ENCODE results near the gene HINT2.

Gene HINT2

DNA sequence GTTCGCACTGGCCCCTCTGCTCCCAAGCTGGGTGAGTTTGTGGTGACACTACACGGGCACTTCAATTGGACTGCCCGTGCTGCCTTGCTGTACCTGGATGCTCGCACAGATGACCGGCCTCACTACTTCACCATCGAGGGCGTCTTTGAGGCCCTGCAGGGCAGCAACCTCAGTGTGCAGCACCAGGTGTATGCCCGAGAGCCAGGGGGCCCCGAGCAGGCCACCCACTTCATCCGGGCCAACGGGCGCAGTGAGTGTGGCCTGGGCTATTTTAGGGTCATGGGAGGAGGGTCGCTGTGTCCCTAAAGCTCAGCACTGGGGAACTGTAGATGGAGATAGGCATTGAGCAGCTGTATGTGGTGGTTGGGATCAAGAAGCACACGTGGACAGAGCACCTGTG, 22.0 kb downstream of the HINT2 start:
- Histone ChIP-seq H3K27me3 (ENCODE audit: insufficient read depth, low read length, poor library complexity, severe bottlenecking) (no peaks in the 10 kb centered on the region), H3K9me2 (replicated peaks; ENCODE audit: low read depth, low read length) (no peaks in the 10 kb centered on the region), H3F3A (ENCODE audit: low read depth) (no peaks in the 10 kb centered on the region), H3K36me3 (ENCODE audit: insufficient read depth, low read length) (peaks cover 9% of the 10 kb centered on the region; the same call in 1 of the 2 replicates), H3K9me3 (ENCODE audit: insufficient read depth, low read depth, low read length) (no peaks in the 10 kb centered on the region), H4K20me1 (ENCODE audit: insufficient read depth, low read length, poor library complexity, severe bottlenecking) (no peaks in the 10 kb centered on the region), H2AFZ (ENCODE audit: low read length) (no peak overlapping the region), H3K9ac (ENCODE audit: low read depth, low read length, poor library complexity, severe bottlenecking) (no peak overlapping the region), H3K4me2 (ENCODE audit: low read depth, low read length, poor library complexity, severe bottlenecking) (no peak overlapping the region), H3K4me3 (ENCODE audit: low read length, poor library complexity, severe bottlenecking) (no peak overlapping the region), H3K4me1 (ENCODE audit: insufficient read depth, low read length, poor library complexity, severe bottlenecking) (peaks cover 7% of the 10 kb centered on the region), H3K79me2 (ENCODE audit: insufficient read depth, low read length) (no peaks in the 10 kb centered on the region)
- TF ChIP-seq EZH2phosphoT487 (IDR thresholded peaks at IDR 0.05; ENCODE audit: borderline replicate concordance): no peak
- TF ChIP-seq, protein P1, sequence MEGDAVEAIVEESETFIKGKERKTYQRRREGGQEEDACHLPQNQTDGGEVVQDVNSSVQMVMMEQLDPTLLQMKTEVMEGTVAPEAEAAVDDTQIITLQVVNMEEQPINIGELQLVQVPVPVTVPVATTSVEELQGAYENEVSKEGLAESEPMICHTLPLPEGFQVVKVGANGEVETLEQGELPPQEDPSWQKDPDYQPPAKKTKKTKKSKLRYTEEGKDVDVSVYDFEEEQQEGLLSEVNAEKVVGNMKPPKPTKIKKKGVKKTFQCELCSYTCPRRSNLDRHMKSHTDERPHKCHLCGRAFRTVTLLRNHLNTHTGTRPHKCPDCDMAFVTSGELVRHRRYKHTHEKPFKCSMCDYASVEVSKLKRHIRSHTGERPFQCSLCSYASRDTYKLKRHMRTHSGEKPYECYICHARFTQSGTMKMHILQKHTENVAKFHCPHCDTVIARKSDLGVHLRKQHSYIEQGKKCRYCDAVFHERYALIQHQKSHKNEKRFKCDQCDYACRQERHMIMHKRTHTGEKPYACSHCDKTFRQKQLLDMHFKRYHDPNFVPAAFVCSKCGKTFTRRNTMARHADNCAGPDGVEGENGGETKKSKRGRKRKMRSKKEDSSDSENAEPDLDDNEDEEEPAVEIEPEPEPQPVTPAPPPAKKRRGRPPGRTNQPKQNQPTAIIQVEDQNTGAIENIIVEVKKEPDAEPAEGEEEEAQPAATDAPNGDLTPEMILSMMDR (conservative IDR thresholded peaks at IDR 0.05; ENCODE audit: low read length): no peak

- H3K4me2 ChIP-seq (ENCODE audit: low read depth, low read length, poor library complexity, severe bottlenecking): no peak overlapping the region
- no peaks in the 10 kb centered on the region for H3K9me2 ChIP-seq (replicated peaks; ENCODE audit: low read depth, low read length)
- no peaks in the 10 kb centered on the region for H3F3A ChIP-seq (ENCODE audit: low read depth)
- H3K9ac ChIP-seq (ENCODE audit: low read depth, low read length, poor library complexity, severe bottlenecking): no peak overlapping the region
- H3K79me2 ChIP-seq (ENCODE audit: insufficient read depth, low read length): no peaks in the 10 kb centered on the region
- TF ChIP-seq EZH2phosphoT487 (IDR thresholded peaks at IDR 0.05; ENCODE audit: borderline replicate concordance): no peak
- TF ChIP-seq, protein P1 (conservative IDR thresholded peaks at IDR 0.05; ENCODE audit: low read length): no peak
- no peaks in the 10 kb centered on the region for H4K20me1 ChIP-seq (ENCODE audit: insufficient read depth, low read length, poor library complexity, severe bottlenecking)
- H3K36me3 ChIP-seq (ENCODE audit: insufficient read depth, low read length): peaks cover 9% of the 10 kb centered on the region; the same call in 1 of the 2 replicates
- no peak overlapping the region for H2AFZ ChIP-seq (ENCODE audit: low read length)
- H3K4me3 ChIP-seq (ENCODE audit: low read length, poor library complexity, severe bottlenecking): no peak overlapping the region
- no peaks in the 10 kb centered on the region for H3K27me3 ChIP-seq (ENCODE audit: insufficient read depth, low read length, poor library complexity, severe bottlenecking)
- peaks cover 7% of the 10 kb centered on the region for H3K4me1 ChIP-seq (ENCODE audit: insufficient read depth, low read length, poor library complexity, severe bottlenecking)
- no peaks in the 10 kb centered on the region for H3K9me3 ChIP-seq (ENCODE audit: insufficient read depth, low read depth, low read length)
These were observed 22.6 kb downstream of the HINT2 start for GRCh38 chr9:35792024-35792813.

GRCh38 chr9:35791297-35791921, 23.4 kb downstream of the HINT2 start, which contains the start of gene NPR2:
TSS of gene NPR2 (plus strand) at chr9:35791591. CDS start at chr9:35792409, 818 bp downstream.
- no peaks in the 10 kb centered on the region for H3F3A ChIP-seq (ENCODE audit: low read depth)
- H3K4me3 ChIP-seq (ENCODE audit: low read length, poor library complexity, severe bottlenecking): no peak within 1 kb of the TSS
- H3K4me2 ChIP-seq (ENCODE audit: low read depth, low read length, poor library complexity, severe bottlenecking): no peak within 1 kb of the TSS
- H3K4me1 ChIP-seq (ENCODE audit: insufficient read depth, low read length, poor library complexity, severe bottlenecking): peaks cover 7% of the 10 kb centered on the region
- no peaks in the 10 kb centered on the region for H3K9me2 ChIP-seq (replicated peaks; ENCODE audit: low read depth, low read length)
- TF ChIP-seq, protein P1 (conservative IDR thresholded peaks at IDR 0.05; ENCODE audit: low read length): no peak
- TF ChIP-seq EZH2phosphoT487 (IDR thresholded peaks at IDR 0.05; ENCODE audit: borderline replicate concordance): no peak
- peaks cover 11% of the 10 kb centered on the region; the same call in 1 of the 2 replicates for H3K36me3 ChIP-seq (ENCODE audit: insufficient read depth, low read length)
- no peaks in the 10 kb centered on the region for H3K9me3 ChIP-seq (ENCODE audit: insufficient read depth, low read depth, low read length)
- H3K9ac ChIP-seq (ENCODE audit: low read depth, low read length, poor library complexity, severe bottlenecking): no peak within 1 kb of the TSS
- H3K27me3 ChIP-seq (ENCODE audit: insufficient read depth, low read length, poor library complexity, severe bottlenecking): no peaks in the 10 kb centered on the region
- no peaks in the 10 kb centered on the region for H4K20me1 ChIP-seq (ENCODE audit: insufficient read depth, low read length, poor library complexity, severe bottlenecking)
- no peak within 1 kb of the TSS for H2AFZ ChIP-seq (ENCODE audit: low read length)
- H3K79me2 ChIP-seq (ENCODE audit: insufficient read depth, low read length): no peaks in the 10 kb centered on the region

All from Loucy (cell line).